Spinal cord (tissue), 10 donors: Measurements from ENCODE around the gene TSPYL4. TPM values are rescaled to one million over a fixed set of nuclear protein-coding genes. Genes with fewer than 3 reads are reported as not detected.

Experiments used
- DNase-seq, 6 donors: peaks; one replicate each; pipeline versions ENCODE4 v3.0.0 to v3.0.0-alpha.2; 2013 to 2015; ENCODE audit warnings: low spot score in 6 of 6, low read depth in 4 of 6
- H3K27ac ChIP-seq: one replicate; pipeline ENCODE4 v1.5.1; 2013; ENCODE audit warnings: low read depth, low read length, control low read depth
- H3K27me3 ChIP-seq: one replicate; pipeline ENCODE4 v1.6.1; 2013; ENCODE audit warnings: low read length; ENCODE audit not compliant: control insufficient read depth, insufficient read depth
- H3K36me3 ChIP-seq: one replicate; pipeline ENCODE4 v1.6.1; 2013; ENCODE audit warnings: low read length; ENCODE audit not compliant: control insufficient read depth, insufficient read depth
- H3K4me1 ChIP-seq: one replicate; pipeline ENCODE4 v1.6.1; 2013; ENCODE audit warnings: low read length; ENCODE audit not compliant: control insufficient read depth, insufficient read depth
- H3K4me3 ChIP-seq: one replicate; pipeline ENCODE4 v1.5.1; 2013; ENCODE audit warnings: low read depth, low read length, control low read depth
- H3K9me3 ChIP-seq: one replicate; pipeline ENCODE4 v1.6.1; 2013; ENCODE audit warnings: low read length; ENCODE audit not compliant: control insufficient read depth, insufficient read depth
- WGBS: methylation state at CpG from one replicate; pipeline ENCODE4 v1.1.5; 2013; ENCODE audit warnings: missing lambda C conversion rate; ENCODE audit not compliant: insufficient coverage; 5-methylcytosine and 5-hydroxymethylcytosine counted together
- polyA plus RNA-seq, 2 donors: library from polyadenylated mRNA; unstranded; fragments of 120-200 nt; gene quantifications; one replicate each; pipeline ENCODE4 v1.2.1, GENCODE V29; 2013; ENCODE audit not compliant: insufficient read length in 2 of 2
- total RNA-seq, 2 donors: library from RNA; depleted of rRNA in 1 of 2; stranded (reverse); fragments of 120-200 nt in 1 of 2; fragments of >200 nt in 1 of 2; gene quantifications; one replicate each; pipeline versions ENCODE4 v1.2.3 to v1.2.4, GENCODE V29; 2013 to 2014
- donor health status: healthy.

The TSPYL4 gene
- total and polyA plus RNA-seq, 4 donors, result 57.6 to 162 (median 119) TPM

- no peaks in the 10 kb centered on the region for H3K9me3 ChIP-seq
- no peaks in the 10 kb centered on the region for H3K27me3 ChIP-seq
- H3K4me3 ChIP-seq, result no peak overlapping the region
- no CpG with 5 or more reads among the region's 1 CpG for WGBS
- no peaks in the 10 kb centered on the region for H3K4me1 ChIP-seq
- peak in 2 of 6 donors; percentile 38 to 68 for DNase-seq
- H3K27ac ChIP-seq, result no peak overlapping the region
- no peaks in the 10 kb centered on the region for H3K36me3 ChIP-seq
These were observed 36.8 kb downstream of the TSPYL4 start for GRCh38 chr6:116217069-116217468.

DNA sequence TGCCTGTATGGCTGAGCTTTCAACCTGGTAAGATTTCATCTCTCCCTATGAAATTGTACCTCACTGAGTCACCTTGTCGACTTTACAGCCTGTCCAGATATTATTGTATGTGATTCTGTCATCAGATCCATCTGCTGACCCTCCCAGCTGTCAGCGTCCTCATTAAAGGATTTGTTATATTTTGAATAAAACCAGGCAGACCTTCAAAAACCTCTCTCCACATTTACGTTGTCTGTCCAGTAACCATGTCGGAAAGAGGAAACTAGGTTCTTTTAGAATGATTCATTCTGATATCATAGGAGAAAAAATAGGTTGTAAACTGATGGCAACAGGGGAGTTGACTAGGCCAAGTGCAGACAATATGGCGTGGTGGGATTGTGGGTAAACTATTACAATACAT lies 38.5 kb downstream of the TSPYL4 start:
- no peaks in the 10 kb centered on the region for H3K4me1 ChIP-seq
- DNase-seq, result no peak
- H3K4me3 ChIP-seq, result no peak overlapping the region
- WGBS, result no CpG with 5 or more reads among the region's 5 CpGs
- H3K9me3 ChIP-seq, result no peaks in the 10 kb centered on the region
- no peaks in the 10 kb centered on the region for H3K27me3 ChIP-seq
- no peak overlapping the region for H3K27ac ChIP-seq
- no peaks in the 10 kb centered on the region for H3K36me3 ChIP-seq

GRCh38 chr6:116214681-116215080 lies 39.2 kb downstream of the TSPYL4 start:
- no peak for DNase-seq
- 33% methylated on average over 1 of the region's 1 CpG for WGBS
- Histone ChIP-seq H3K36me3 (no peaks in the 10 kb centered on the region), H3K27me3 (no peaks in the 10 kb centered on the region), H3K4me3 (no peak overlapping the region), H3K27ac (no peak overlapping the region), H3K9me3 (no peaks in the 10 kb centered on the region), H3K4me1 (no peaks in the 10 kb centered on the region)

DNA sequence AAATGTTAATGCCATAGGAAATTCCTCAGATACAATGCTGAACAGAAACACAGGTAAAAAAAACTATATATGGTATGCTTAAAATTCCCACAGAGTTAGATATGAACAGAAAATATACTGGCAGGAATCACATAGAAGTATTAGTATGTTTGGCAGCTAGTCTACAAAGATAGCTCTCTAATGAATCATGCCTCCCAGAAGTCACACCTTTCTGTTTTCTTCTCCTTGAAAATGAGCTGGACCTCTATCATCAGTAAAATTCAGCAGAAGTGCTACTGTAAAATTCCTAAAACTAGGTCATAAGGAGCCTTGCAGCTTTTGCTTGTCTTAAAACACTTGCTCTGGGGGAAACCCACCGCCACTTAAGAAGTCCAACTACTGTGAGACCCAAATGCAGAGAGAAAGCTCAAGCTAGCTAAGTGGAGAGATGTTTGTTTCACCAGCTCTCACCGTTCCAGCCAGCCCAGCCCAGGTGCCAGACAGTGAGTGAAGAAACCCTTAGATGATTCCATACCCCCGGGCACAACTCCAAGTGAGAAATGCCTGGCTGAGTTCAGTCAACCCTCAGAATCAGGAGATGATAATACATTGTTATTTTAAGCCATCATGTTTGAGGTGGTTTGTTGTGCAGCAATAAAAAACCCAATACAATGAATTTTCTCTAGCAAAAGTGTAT lies 43.0 kb downstream of the TSPYL4 start:
- H3K9me3 ChIP-seq, result no peaks in the 10 kb centered on the region
- no peaks in the 10 kb centered on the region for H3K36me3 ChIP-seq
- peak in 1 of 6 donors; percentile 14 for DNase-seq
- WGBS, result 85% methylated on average over 2 of the region's 3 CpGs
- H3K4me3 ChIP-seq, result no peak overlapping the region
- no peak overlapping the region for H3K27ac ChIP-seq
- no peaks in the 10 kb centered on the region for H3K27me3 ChIP-seq
- H3K4me1 ChIP-seq, result no peaks in the 10 kb centered on the region

- Histone ChIP-seq H3K27me3 (no peaks in the 10 kb centered on the region), H3K4me3 (no peak overlapping the region), H3K36me3 (no peaks in the 10 kb centered on the region), H3K27ac (no peak overlapping the region), H3K4me1 (no peaks in the 10 kb centered on the region), H3K9me3 (no peaks in the 10 kb centered on the region)
- DNase-seq, result no peak
- 90% methylated on average over 4 of the region's 5 CpGs for WGBS
These were observed 43.6 kb downstream of the TSPYL4 start for GRCh38 chr6:116210316-116210715.

DNA sequence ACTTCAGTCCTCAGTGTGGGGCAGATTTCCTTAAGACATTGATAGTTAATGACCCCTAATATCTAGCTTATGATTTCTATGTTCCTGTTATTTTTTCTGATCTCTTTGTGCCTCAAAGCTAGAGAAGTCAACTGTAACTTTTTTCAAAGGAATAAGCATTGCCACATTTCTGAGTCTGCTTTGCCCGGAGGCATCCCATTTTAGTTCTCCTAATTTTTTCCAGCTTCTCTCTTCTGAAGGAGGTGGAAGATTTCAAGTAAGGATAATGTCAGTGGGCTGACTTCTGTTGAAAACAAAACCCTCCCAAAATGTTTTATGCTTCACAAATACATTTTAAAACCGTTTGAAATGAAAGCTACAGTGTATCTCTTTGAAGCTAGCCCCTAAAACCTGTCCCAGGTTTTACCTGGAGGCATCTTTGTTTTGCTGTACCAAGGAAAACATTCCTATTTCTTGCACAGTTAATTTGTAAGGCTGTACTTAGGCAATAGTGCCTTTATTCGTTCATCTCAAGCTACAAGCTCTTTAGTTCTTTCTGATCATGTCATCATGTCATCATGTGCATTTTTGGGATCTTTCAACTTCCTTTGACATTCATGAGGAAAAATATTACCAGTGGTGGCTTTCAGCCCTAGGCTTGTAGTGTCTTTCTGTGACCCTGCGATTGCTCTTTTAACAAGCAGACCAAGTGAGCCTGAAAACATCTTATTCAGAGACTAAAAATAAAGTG lies 45.7 kb downstream of the TSPYL4 start:
- no peak overlapping the region for H3K4me3 ChIP-seq
- no peak for DNase-seq
- H3K4me1 ChIP-seq, result no peaks in the 10 kb centered on the region
- 100% methylated on average over 2 of the region's 4 CpGs for WGBS
- H3K27me3 ChIP-seq, result no peaks in the 10 kb centered on the region
- H3K36me3 ChIP-seq, result no peaks in the 10 kb centered on the region
- H3K27ac ChIP-seq, result no peak overlapping the region
- H3K9me3 ChIP-seq, result no peaks in the 10 kb centered on the region

- H3K27me3 ChIP-seq, result no peaks in the 10 kb centered on the region
- DNase-seq, result no peak
- no CpG with 5 or more reads among the region's 1 CpG for WGBS
- H3K36me3 ChIP-seq, result no peaks in the 10 kb centered on the region
- no peaks in the 10 kb centered on the region for H3K9me3 ChIP-seq
- no peak overlapping the region for H3K27ac ChIP-seq
- H3K4me1 ChIP-seq, result no peaks in the 10 kb centered on the region
- no peak overlapping the region for H3K4me3 ChIP-seq
These were observed 47.5 kb downstream of the TSPYL4 start for GRCh38 chr6:116206231-116206903.

- no peaks in the 10 kb centered on the region for H3K36me3 ChIP-seq
- no peak overlapping the region for H3K27ac ChIP-seq
- no peak for DNase-seq
- H3K9me3 ChIP-seq, result no peaks in the 10 kb centered on the region
- no peaks in the 10 kb centered on the region for H3K4me1 ChIP-seq
- no peaks in the 10 kb centered on the region for H3K27me3 ChIP-seq
- H3K4me3 ChIP-seq, result no peak overlapping the region
- WGBS, result no CpG with 5 or more reads among the region's 2 CpGs
These were observed 48.6 kb downstream of the TSPYL4 start for GRCh38 chr6:116205281-116205680.

DNA sequence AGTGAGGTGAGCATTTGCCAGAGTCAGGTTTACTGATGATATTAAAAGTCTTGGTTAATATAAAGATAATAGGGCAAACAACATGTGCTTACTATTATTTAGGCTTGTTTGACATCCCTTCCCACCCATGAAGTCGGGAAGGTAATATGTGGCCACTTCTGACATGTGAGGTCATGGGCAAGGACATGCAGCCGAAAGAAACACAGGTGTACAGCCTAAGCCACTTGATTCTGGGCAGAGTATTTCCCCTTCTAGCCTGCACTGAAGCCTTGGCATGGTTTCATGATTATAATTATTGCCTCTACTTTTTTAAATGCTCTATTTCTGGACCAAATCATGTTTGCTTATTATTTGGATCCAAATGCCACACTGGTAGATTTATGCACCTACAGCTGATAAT lies 52.3 kb downstream of the TSPYL4 start:
- DNase-seq, result no peak
- Histone ChIP-seq H3K4me1 (no peaks in the 10 kb centered on the region), H3K4me3 (no peak overlapping the region), H3K9me3 (no peaks in the 10 kb centered on the region), H3K27me3 (no peaks in the 10 kb centered on the region), H3K27ac (no peak overlapping the region), H3K36me3 (no peaks in the 10 kb centered on the region)
- 100% methylated on average over 1 of the region's 2 CpGs for WGBS
